Fibroblast of villous mesenchyme (primary cell): ENCODE data around the gene PHLDB2. TPM values are rescaled to one million over a fixed set of nuclear protein-coding genes. Genes with fewer than 3 reads are reported as not detected.

Experiments used
- DNase-seq: peaks from one replicate; pipeline ENCODE4 v3.0.0-alpha.2; 2010; ENCODE audit warnings: low read depth
- H3K4me3 ChIP-seq: 2 replicates; pipeline ENCODE4 v1.5.1; 2011; ENCODE audit warnings: low read depth, mild to moderate bottlenecking, low read length
- total RNA-seq: library from RNA; depleted of rRNA; stranded (reverse); fragments of >200 nt; gene quantifications from 2 replicates; pipeline ENCODE4 v1.2.3, GENCODE V29; 2012
- TF ChIP-seq, protein P1 (sequence below): IDR thresholded peaks from 2 replicates; pipeline ENCODE4 v1.5.1; 2012; ENCODE audit warnings: low read depth, mild to moderate bottlenecking, low read length; ENCODE audit not compliant: insufficient read depth

The PHLDB2 gene
- total RNA-seq, 1 donor: 111 TPM

DNA sequence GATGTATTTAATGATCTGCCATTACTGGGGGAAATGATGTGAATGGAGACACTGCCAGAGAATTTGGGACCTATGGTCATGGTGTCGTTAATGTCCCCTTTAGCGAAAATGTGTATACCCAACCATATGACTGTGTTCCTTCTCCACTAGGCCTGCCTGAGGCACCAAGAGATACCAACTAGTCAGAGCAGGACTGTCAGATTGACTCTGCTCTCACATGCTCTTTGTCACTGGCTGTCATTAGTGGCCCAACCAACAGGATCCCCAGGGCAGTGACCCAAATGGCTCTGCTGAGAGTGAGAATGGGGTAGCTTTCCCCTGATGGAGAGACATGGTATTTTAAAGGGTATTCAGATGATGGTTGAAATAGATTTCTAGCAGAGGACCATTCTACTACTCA, 142.5 kb downstream of the PHLDB2 start:
- TF ChIP-seq, protein P1, sequence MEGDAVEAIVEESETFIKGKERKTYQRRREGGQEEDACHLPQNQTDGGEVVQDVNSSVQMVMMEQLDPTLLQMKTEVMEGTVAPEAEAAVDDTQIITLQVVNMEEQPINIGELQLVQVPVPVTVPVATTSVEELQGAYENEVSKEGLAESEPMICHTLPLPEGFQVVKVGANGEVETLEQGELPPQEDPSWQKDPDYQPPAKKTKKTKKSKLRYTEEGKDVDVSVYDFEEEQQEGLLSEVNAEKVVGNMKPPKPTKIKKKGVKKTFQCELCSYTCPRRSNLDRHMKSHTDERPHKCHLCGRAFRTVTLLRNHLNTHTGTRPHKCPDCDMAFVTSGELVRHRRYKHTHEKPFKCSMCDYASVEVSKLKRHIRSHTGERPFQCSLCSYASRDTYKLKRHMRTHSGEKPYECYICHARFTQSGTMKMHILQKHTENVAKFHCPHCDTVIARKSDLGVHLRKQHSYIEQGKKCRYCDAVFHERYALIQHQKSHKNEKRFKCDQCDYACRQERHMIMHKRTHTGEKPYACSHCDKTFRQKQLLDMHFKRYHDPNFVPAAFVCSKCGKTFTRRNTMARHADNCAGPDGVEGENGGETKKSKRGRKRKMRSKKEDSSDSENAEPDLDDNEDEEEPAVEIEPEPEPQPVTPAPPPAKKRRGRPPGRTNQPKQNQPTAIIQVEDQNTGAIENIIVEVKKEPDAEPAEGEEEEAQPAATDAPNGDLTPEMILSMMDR: no peak
- H3K4me3 ChIP-seq: no peak overlapping the region
- no peak for DNase-seq

DNA sequence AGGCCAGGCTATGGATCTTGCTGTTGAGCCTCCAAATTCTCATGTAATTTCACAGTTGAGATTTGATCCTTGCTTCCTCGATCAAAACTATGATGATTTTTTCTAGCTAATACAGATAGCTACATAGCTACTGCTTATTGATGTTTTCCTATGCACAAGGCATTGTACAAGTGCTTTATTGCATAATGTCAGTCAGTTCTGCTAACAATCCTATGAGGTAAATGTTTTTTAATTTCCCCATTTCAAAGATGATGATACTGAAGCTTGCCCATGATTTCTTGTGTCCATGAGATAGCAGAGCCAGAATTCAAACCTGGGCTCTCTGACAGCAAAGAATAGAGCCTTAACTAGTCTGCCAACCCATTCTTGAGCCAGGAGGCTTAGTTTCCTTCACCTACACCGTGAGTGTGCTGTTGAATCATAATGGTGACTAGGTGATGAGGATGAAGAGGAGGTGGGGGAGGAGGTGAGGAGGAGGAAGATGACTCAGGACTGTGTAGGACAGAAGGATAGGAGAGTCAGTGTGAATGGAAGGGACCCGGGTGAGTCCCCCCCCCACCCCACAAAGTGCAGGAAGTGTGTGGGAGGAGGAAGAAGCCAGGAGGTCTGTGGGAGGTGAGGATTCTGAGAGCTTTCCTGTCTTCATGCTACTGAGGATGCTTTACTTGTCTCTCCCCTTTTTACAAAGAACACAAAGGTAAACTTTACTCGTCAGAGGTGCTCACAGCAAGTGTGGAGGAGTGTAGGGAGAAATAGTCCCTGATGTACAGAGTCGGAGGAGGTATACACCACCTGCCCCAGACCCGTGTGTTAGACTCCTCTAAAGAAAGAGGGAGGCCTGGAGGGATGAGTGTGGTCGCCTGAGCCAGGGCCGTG, 143.3 kb downstream of the PHLDB2 start:
- H3K4me3 ChIP-seq: no peak overlapping the region
- TF ChIP-seq, protein P1: no peak
- DNase-seq: no peak

DNA sequence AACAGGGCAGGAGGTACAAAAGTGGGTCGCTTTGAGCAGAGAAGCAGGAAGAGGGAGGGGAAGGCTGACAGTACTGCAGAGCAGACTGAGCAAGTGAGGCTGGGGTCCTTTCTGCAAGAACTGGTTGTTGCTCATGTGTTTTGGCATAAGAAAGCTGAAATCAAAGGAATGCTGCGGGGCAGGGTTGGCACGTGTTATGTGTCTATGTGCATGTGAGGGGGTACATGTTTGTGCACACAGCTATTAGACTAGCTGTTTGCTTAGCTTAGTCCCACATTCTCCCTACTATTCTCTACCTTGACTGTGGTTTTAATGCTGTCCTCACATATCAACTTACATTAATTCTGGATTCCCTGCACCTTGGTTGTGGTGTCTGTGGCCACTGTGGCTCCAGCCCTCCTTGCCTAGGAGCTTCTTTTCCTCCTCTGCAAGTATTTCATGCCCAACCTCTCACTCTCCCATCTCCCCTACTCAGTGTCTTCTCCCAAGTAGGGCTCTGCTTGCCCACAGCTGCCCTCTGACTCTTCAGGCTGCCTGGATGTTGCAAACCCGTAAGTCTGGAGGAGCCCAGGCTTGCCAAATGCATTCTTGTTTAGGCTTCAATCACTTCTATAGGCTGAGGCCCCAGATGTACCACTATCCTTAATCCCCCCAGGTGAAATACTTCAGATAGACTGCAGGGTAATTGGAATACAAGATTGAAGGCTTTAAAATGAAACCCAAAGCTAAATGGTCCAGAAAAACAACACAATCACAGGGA, 144.4 kb downstream of the PHLDB2 start:
- H3K4me3 ChIP-seq: no peak overlapping the region
- TF ChIP-seq, protein P1: no peak

DNA sequence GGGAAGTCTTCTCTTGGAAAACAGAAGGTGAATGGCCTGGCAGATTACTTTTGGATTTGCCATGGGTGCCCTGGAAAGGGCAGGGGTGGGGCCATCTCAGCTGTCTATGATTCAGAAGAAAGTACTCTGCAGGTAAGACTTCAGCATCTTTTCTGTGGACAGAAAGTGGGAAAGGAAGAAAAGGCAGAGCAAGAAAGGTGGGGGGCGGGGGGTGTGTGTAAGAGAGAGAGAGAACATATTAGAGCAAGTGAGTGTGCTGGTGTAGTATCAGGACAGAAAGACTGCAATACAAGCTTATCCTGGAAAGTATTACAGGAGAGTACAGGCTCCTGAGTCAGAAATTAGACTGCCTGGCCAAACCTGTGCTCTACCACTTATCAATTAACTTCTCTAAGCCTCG, 145.1 kb downstream of the PHLDB2 start:
- DNase-seq: no peak
- H3K4me3 ChIP-seq: no peak overlapping the region
- TF ChIP-seq, protein P1: no peak

More for the DNA sequence above, 144.4 kb downstream of the PHLDB2 start:
- no peak for DNase-seq

DNA sequence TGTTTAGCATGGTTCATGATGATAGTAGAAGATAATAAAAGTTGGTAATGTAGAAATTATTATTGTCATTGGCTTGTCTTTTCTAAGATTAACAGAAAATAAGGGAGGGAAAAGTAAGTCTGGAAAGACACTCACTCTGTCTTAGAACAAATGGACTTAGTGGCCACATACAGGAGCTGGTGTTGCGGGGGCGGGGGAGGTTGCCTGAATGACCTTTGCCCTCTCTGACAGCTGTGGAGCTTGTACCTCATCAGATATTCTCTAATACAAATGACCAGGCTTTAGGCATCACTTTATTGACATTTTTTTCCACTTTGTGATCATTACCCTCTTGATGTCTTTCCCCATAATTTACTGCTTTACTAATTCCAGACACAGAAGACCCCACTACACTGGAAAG, 145.6 kb downstream of the PHLDB2 start:
- no peak for DNase-seq
- TF ChIP-seq, protein P1: no peak
- H3K4me3 ChIP-seq: no peak overlapping the region

DNA sequence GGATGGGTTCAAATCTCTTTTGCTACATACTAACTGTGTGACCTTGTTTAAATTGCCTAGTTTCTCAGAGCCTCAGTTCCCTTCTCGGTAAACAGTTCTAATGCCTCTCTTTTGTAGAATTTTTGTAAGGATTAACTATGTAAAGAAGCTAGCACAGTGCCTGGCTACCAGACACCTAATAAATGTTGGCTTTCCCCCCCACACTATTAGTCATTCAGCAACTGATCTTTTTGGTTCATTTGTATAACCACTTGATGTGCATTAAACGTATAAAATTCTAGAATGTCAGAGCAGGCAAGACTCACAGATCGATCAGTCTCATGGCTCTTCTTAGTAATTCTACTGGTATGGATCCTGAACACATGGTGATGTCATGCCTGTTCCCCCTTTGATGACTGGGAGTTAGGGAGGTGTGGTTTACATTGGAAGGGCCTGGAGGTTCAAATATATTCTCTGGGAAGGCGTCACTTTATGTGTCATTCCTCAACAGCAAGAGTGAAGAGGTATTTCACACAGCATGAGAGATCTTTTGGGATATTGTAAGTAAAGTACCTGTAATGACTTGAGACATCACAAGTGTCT, 146.1 kb downstream of the PHLDB2 start:
- no peak for DNase-seq
- no peak overlapping the region for H3K4me3 ChIP-seq
- TF ChIP-seq, protein P1: no peak
